ENCODE measurements around the gene GRIN2C. TPM values are rescaled to one million over a fixed set of nuclear protein-coding genes. Genes with fewer than 3 reads are reported as not detected.

The GRIN2C gene
- total RNA-seq, 1 donor from 2014 or later: 1.2 TPM

DNA sequence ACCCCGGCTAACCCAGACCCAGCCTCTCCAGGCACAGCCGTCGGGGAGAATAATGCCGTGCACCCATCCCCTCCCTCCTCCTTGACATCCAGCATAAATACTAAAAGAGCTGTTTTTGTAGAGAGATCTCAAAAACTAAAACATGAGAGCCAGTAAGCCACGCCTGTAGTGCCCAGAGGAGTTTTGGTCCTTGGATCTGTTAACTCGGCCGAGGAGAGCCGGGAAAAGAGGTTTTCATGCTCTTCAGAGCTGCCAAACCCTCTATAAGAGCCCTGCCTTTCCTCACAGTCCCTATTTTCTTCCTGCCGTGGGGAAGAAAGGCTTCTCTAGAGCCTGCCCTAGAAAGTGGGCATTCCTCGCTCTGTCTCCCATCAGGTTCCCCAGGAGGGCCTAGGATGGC lies 53.4 kb downstream of the GRIN2C start:
- no peak for DNase-seq (ENCODE audit: low spot score in 2 of 2)
- no peak for FAIRE-seq

DNA sequence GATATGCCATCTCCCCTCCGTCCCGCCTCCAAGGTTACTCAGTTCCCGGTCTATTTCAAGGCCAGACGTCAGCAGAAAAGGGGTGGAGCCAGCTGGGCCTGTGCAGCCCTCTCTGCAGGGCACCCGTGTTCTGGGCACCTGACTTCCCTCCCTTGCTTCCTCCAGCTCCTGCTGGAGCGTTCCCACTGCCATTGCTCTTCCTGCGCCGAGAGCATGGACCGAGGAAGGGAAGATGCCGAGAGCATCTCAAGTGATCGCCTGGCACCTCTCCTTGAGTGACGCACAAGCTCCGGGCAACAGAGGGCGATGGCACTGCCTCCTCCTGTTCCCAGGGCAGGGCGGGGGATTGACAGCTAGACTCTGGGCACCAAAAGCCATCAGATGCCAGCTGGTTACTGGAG lies 54.1 kb downstream of the GRIN2C start:
- DNase-seq (ENCODE audit: low spot score in 2 of 2) (no peak), FAIRE-seq (no peak)

DNA sequence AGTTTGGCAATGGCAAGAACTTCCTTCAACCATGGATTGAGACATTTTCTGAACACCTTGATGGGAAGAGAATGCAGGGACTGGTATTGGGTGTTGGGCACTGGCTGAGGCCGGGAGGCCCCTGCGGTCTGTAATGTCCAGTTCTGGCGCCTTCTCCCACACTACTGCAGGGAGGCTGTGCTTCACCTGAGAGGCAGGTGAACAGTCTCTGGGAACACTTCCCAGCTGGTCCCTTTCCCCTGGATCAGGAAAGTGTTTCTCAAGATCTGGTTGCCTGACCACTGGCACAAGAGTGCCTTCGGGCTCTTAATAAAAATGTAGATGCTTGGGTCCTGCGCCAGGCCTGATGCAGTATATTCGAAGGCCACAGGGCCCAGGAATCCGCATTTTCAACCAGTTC lies 55.0 kb downstream of the GRIN2C start:
- FAIRE-seq: no peak
- DNase-seq (ENCODE audit: low spot score in 2 of 2): no peak

DNA sequence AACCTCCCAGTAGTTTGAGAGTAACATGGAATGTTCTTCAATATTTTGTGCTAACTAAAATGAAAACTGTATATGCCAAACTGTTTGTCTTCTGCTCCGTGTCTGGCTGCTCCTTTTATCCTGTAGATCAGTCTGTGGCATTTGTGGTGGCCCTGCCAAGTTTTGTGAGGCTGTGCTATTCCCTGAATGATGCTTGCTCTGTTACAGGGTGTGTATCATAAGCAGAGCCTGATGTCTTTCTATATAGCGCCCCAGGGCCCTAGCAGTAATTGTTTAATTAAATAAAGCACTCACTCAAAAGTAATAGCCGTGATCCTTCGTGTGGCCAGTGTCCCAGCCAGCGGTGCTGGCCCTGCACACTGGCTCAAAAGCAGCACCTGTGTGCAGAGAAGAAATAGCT lies 55.7 kb downstream of the GRIN2C start:
- FAIRE-seq (no peak), DNase-seq (ENCODE audit: low spot score in 2 of 2) (no peak)

DNA sequence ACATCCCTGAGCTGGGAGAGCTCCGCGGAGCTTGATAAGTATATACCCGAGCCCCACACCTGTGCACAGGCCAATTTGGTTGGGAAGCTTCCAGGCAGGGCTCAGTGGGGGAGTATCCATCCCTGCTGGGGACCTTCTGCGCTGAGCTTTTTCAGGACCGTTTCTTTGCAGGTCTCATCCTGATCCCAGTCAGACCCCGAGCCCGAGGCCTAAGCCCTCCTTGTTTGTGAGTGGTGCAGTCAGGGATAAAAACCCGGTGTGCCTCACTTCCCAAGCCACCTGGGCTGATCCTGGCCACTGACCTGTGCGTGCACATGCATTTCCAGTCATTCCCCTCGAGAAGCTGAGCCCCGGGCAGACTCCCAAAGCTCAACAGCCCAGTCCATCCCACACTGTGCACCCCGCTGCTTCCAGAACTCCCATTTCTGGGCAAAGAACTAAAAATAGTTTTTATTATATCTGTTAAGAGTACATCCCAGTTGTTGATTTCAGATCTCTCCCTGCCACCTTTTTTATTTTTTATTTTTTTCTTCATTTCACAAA lies 56.2 kb downstream of the GRIN2C start:
- FAIRE-seq: no peak

DNA sequence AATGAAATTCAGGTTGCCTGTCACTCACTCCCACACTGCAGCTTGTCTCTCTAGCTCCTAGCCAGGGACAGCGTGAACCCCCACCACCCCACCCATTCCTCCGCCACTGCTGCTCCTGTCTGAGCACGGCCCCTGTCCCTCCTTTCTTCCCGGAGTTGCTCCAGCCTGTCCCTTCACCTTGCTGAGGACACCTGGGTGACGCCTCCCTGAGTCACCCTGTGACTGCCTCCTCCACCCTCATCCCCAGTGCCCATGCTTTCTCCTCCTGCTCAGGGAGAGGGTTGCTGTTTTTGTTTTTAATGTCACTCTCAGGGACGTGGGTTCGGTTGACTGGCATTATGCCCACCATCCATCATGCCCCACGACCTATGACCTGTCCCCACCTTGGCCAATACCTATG lies 57.8 kb downstream of the GRIN2C start:
- FAIRE-seq (no peak), DNase-seq (ENCODE audit: low spot score in 2 of 2) (no peak)

More for the DNA sequence above, 56.2 kb downstream of the GRIN2C start:
- no peak for DNase-seq (ENCODE audit: low spot score in 2 of 2)

DNA sequence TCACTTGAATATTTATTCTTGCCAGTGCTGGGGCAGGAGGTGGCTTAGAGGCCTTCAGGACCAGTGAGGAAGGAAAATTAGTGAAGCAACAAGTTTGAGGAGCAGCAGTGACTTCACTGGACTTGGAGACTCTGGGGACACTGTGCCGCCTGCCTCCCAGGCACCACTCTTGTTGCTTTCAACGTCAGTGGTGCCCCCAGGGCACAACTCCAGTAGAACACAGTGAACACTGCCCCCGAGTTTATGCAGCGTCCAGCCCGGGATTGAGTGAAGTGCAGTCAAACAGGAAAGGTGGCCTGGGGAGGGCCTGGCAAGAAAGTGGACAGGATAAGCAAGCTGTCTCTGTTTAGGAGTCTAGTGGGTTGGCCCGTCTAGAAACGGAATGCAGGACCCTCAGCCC lies 59.2 kb downstream of the GRIN2C start:
- DNase-seq (ENCODE audit: low spot score in 2 of 2): no peak
- FAIRE-seq: no peak

DNA sequence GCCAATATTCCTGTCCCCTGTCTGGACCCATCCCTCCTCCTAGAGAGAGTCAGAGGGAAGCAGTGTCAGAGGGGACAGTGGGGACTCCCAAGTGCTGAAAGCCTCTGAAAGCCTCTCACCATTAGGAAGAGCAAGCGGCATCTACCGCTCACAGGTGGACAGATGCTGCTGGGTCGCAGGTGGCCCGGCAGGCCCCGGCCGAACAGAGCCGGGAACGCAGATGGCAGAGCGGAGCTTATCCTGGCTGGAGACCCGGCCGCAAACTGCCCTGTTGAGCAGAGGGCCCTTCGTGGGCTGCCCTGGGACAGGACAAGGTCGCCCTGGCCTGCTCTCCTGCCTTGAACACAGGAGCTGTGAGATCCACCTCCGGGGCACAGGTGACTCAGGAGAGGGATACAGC lies 60.6 kb downstream of the GRIN2C start:
- no peak for DNase-seq (ENCODE audit: low spot score in 2 of 2)
- no peak for FAIRE-seq

DNA sequence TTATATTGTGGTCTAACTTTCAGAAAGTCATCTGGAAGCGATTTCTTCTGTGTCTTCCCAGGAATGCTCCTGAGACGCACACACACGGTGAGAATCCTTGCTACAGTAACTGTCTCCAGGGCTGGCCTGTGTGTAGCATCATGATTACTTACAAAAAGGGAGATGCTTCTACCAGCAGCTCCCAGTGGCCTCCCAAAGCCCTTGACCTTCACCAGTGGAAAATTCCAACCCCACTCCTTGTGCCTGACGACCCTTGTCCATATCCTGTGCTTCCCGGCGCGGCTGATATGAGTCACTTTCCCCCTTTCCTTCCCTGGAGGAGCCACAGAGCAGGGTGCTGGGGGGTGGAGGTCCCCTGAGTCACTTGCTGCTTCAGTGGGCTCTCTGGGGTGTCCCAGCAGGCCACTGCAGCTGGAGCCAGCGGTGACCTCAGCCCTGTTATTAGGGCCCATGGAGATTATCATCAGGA lies 61.4 kb downstream of the GRIN2C start:
- DNase-seq (ENCODE audit: low spot score in 2 of 2): no peak

DNA sequence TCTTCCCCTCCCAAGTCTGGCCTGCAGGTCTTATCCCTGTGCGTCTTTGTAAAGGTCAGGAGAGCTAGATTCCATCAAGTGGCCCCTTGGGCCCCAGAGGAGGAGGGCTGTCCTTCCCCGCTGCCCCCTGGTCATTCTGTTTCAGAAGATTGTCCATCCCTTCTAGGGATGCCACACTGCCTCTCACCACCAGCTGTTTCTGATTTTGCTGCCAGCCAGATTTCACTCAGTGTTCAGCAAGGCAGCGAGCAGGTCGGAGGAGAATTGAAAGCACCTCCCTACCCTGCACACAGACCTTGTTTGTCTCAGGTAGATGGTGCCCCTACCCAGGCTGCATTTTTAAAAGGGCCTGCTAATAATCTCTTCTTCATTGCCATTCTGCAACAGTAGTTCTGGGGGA lies 61.9 kb downstream of the GRIN2C start:
- FAIRE-seq: no peak
- DNase-seq (ENCODE audit: low spot score in 2 of 2): no peak

More for the DNA sequence above, 61.4 kb downstream of the GRIN2C start:
- FAIRE-seq: no peak

DNA sequence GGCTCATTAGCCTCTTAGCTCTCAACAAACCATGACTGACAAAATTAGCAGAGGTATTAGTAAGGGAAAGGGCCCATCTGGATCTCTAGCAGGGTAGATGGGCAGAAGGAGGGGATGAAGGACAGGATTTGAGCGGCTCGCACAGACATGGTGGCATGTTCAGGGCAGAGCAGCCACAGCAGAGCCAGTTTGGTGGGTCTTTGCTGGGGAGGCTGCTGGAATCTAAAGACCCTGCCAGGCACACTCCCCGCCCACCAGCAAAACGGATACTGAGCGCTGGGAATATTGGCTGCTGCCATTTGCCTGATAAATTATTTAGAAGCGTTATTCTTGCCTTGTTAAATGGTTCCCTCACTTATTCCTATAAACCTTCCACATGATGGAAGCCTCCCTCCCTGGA lies 62.8 kb downstream of the GRIN2C start:
- DNase-seq (ENCODE audit: low spot score in 2 of 2): no peak
- FAIRE-seq: no peak

DNA sequence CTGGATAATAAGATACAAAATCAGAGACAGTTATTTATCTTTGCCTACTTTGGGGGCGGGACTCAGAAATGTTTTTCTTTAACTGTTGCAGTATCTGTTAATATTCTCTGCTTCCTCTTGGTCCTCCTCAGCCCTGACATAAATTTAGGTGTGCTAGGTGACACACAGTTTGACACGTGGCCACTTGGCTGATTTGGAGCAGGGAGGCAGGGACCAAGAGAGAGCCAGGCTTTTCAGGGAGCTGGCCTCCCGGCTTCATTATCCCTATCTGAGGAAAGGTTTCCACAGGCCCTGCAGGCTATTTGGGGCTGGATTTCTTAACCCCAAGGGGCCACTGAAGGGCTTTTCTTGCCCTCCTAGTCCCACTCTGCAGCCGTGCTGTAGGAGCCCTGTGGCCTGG lies 63.5 kb downstream of the GRIN2C start:
- FAIRE-seq: no peak
- DNase-seq (ENCODE audit: low spot score in 2 of 2): no peak

DNA sequence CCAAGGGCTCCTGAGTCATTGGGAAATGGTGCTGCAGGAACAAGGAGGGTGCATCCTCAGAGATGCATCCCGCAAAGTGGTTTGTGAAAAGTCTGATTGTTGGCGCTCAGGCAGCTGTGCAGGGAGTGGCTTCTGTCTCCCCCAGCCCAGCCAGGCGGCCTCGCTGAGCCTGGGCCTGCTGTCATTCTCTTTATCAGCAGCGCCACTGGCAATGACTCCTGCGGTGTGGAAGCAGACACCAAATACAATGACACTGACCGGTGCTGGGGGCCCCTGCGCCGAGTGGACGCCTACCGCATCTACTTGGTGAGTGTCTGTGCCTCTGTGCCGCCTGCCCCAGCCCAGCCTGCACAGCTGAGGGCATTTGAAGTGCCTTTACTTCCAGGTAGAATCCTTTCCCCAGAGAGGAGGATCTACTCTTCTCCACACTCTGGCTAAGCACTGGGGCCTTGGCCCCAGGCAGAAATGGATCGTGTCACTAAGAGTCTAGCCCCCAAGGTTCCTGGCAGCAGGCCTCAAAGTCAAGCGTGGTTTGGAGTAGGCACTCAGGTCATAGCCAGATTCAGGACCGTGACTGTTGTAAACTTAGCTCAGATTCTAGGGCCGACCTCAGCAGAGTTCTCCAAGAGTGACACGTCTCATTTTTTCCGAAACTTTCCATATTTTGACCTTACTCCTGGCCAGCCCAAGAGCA lies 64.2 kb downstream of the GRIN2C start:
- no peak for FAIRE-seq

DNA sequence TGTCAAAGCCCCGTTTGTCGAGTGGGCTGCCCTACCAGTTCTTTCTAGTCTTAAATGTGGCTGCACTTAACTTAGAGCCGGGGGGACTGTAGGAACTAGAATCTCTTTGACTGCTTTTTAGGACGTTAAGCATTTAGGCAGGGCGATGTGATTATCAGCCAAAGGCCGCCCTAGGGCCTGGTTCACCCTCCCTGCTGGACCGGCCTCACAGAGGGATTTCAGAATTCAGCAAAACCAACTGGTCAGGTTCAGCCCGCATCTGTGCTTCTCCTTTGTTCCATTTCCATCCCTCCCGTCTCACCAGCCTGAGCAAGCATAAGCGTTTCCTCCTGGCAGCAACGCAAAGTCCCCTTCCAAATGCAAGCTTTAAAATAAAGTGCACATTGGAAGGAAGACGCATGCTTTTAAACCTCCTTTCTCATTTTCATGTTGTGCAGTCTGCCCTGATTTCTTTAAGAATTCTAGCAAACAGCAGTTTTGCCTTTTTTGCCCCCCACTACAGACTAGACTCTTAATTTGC lies 67.0 kb downstream of the GRIN2C start:
- FAIRE-seq: no peak
- no peak for DNase-seq (ENCODE audit: low spot score in 2 of 2)

More for the DNA sequence above, 64.2 kb downstream of the GRIN2C start:
- DNase-seq (ENCODE audit: low spot score in 2 of 2): no peak

Other genes with a start within 250 kb of the GRIN2C start
- gene CD300E, start 236.1 kb downstream of the GRIN2C start, total RNA-seq: under 0.01 TPM
- gene CD300LF, start 147.0 kb downstream of the GRIN2C start, total RNA-seq: 0.41 TPM
- gene RAB37, start 122.6 kb downstream of the GRIN2C start, total RNA-seq: 0.82 TPM
- gene NHERF1, start 111.3 kb downstream of the GRIN2C start, total RNA-seq: 4.1 TPM
- gene NAT9, start 83.5 kb downstream of the GRIN2C start, total RNA-seq: 13.9 TPM
- gene FDXR, start 13.1 kb upstream of the GRIN2C start, total RNA-seq: 2.4 TPM
- 0.82 TPM for gene FADS6, start 33.7 kb upstream of the GRIN2C start, total RNA-seq
- 0.41 TPM for gene USH1G, start 63.4 kb upstream of the GRIN2C start, total RNA-seq
- gene OTOP2, start 64.4 kb upstream of the GRIN2C start, total RNA-seq: not detected
- gene OTOP3, start 76.0 kb upstream of the GRIN2C start, total RNA-seq: not detected
- 17.1 TPM for gene HID1, start 112.9 kb upstream of the GRIN2C start, total RNA-seq
- gene CDR2L, start 127.7 kb upstream of the GRIN2C start, total RNA-seq: 3.3 TPM
- 12.6 TPM for gene MRPL58, start 152.8 kb upstream of the GRIN2C start, total RNA-seq
- 106 TPM for gene ATP5PD, start 187.1 kb upstream of the GRIN2C start, total RNA-seq
- gene KCTD2, start 187.3 kb upstream of the GRIN2C start, total RNA-seq: 28.9 TPM
- gene SLC16A5, start 228.1 kb upstream of the GRIN2C start, total RNA-seq: 1.2 TPM